GM12891 (cell line): ENCODE results near the gene SPEN.
"Not testable (repeated sequence)": the region's sequence is repeated elsewhere in the genome, so short reads cannot be mapped to it uniquely, and the experiment has no call there.

Experiments used
- DNase-seq: peaks from one replicate; pipeline ENCODE4 v3.0.0; 2011; ENCODE audit warnings: low spot score; ENCODE audit not compliant: insufficient read length
- FAIRE-seq: peaks from 2 replicates; lab custom pipeline; 2011; peaks lifted over from hg19 to GRCh38; lab: Jason Lieb, UNC
- PAX5 ChIP-seq: IDR thresholded peaks from 2 replicates; pipeline ENCODE4 v1.6.1; 2011; ENCODE audit warnings: low read length, moderate library complexity, mild to moderate bottlenecking; ENCODE audit not compliant: insufficient read depth, severe bottlenecking
- POLR2A ChIP-seq: IDR thresholded peaks from 2 replicates; pipeline ENCODE4 v1.6.1; 2011; ENCODE audit warnings: low read depth, low read length, control low read depth
- POLR2AphosphoS5 ChIP-seq: IDR thresholded peaks from 2 replicates; pipeline ENCODE4 v1.6.1; 2011; ENCODE audit warnings: low read depth, low read length, control low read depth
- POU2F2 ChIP-seq: IDR thresholded peaks from 2 replicates; pipeline ENCODE4 v1.6.1; 2011; ENCODE audit warnings: low read depth, mild to moderate bottlenecking, control low read depth, low read length, moderate library complexity
- SPI1 ChIP-seq: IDR thresholded peaks from 2 replicates; pipeline ENCODE4 v1.6.1; 2011; ENCODE audit warnings: low read depth, low read length, control low read depth
- TAF1 ChIP-seq: IDR thresholded peaks from 2 replicates; pipeline ENCODE4 v1.6.1; 2011; ENCODE audit warnings: low read depth, low read length, control low read depth

The SPEN gene

GRCh38 chr1:15918962-15919715 lies 71.6 kb downstream of the SPEN start:
- FAIRE-seq = peak; percentile 94
- no peak for TF ChIP-seq PAX5
- no peak for TF ChIP-seq POLR2A
- TF ChIP-seq POLR2AphosphoS5 = no peak
- TF ChIP-seq POU2F2 = 0 out of 2 replicates have a peak, but pooled peaks have one; percentile 48

GRCh38 chr1:15923241-15923640 lies 75.7 kb downstream of the SPEN start:
- DNase-seq (no peak), FAIRE-seq (no peak)

More at GRCh38 chr1:15918962-15919715, 71.6 kb downstream of the SPEN start:
- no peak for DNase-seq

GRCh38 chr1:15926448-15926847 lies 78.9 kb downstream of the SPEN start:
- FAIRE-seq, DNase-seq: not testable (repeated sequence)

More at GRCh38 chr1:15923241-15923640, 75.7 kb downstream of the SPEN start:
- TF ChIP-seq POLR2A (no peak), TAF1 (no peak), POU2F2 (no peak), SPI1 (no peak), POLR2AphosphoS5 (no peak), PAX5 (no peak)

- FAIRE-seq = no peak
- TF ChIP-seq TAF1 (no peak), POLR2AphosphoS5 (no peak), POU2F2 (no peak), SPI1 (no peak), PAX5 (no peak), POLR2A (no peak)
- no peak for DNase-seq
Observed at GRCh38 chr1:15928971-15929965, 81.8 kb downstream of the SPEN start.

- FAIRE-seq (no peak), DNase-seq (no peak)
- TF ChIP-seq TAF1 = no peak
- TF ChIP-seq POLR2A = no peak
- TF ChIP-seq POU2F2 = no peak
- no peak for TF ChIP-seq PAX5
- no peak for TF ChIP-seq SPI1
- TF ChIP-seq POLR2AphosphoS5 = no peak
Observed at GRCh38 chr1:15931401-15931800, 83.9 kb downstream of the SPEN start.

GRCh38 chr1:15931884-15932283 lies 84.4 kb downstream of the SPEN start:
- DNase-seq (no peak), FAIRE-seq (no peak)
- no peak for TF ChIP-seq POU2F2
- TF ChIP-seq POLR2A = no peak
- TF ChIP-seq TAF1 = no peak
- no peak for TF ChIP-seq SPI1
- no peak for TF ChIP-seq PAX5
- no peak for TF ChIP-seq POLR2AphosphoS5

- TF ChIP-seq PAX5 (no peak), POLR2AphosphoS5 (no peak), POU2F2 (no peak), POLR2A (no peak), SPI1 (no peak), TAF1 (no peak)
- FAIRE-seq (no peak), DNase-seq (no peak)
Observed at GRCh38 chr1:15932612-15933011, 85.1 kb downstream of the SPEN start.

GRCh38 chr1:15933684-15934083 lies 86.2 kb downstream of the SPEN start:
- DNase-seq = no peak
- no peak for TF ChIP-seq PAX5
- TF ChIP-seq POU2F2 = no peak
- no peak for TF ChIP-seq POLR2A
- no peak for TF ChIP-seq POLR2AphosphoS5
- TF ChIP-seq TAF1 = no peak
- no peak for TF ChIP-seq SPI1
- FAIRE-seq = no peak

GRCh38 chr1:15934211-15935055 lies 86.9 kb downstream of the SPEN start:
- TF ChIP-seq POLR2A = peak; percentile 36; the same call in 1 of the 2 replicates
- no peak for TF ChIP-seq PAX5
- no peak for FAIRE-seq

More at GRCh38 chr1:15934211-15935055, 86.9 kb downstream of the SPEN start:
- no peak for DNase-seq
